GM23338 (cell line): ENCODE data around the gene CLEC17A. TPM values are rescaled to one million over a fixed set of nuclear protein-coding genes. Genes with fewer than 3 reads are reported as not detected.

Experiments used
- ATAC-seq: fragments of 200-7000 bp; cut with Tn5 transposase; 3 replicates; pipeline ENCODE4 v1.9.1; 2020
- DNase-seq: peaks from one replicate; pipeline ENCODE4 v3.0.0-alpha.2; 2015; ENCODE audit warnings: low spot score
- H2AFZ ChIP-seq: fragments of 200-600 bp; sonication (generic); 2 replicates; pipeline ENCODE4 v1.8.0; 2016; ENCODE audit warnings: antibody characterized with exemption, mild to moderate bottlenecking, moderate library complexity
- H3F3A ChIP-seq: fragments of 200-600 bp; sonication (generic); replicated peaks from 2 replicates; pipeline ENCODE4 v1.8.0; 2017; ENCODE audit warnings: antibody characterized with exemption, mixed run types, low read depth
- H3K27ac ChIP-seq: fragments of 200-600 bp; sonication (generic); 2 replicates; pipeline ENCODE4 v1.6.1; 2016; ENCODE audit warnings: low read depth
- H3K27me3 ChIP-seq: fragments of 200-600 bp; sonication (generic); 2 replicates; pipeline ENCODE4 v1.8.0; 2016; ENCODE audit warnings: mild to moderate bottlenecking, mixed run types, moderate library complexity; ENCODE audit not compliant: insufficient read depth
- H3K36me3 ChIP-seq: fragments of 200-600 bp; sonication (generic); 2 replicates; pipeline ENCODE4 v1.8.0; 2016; ENCODE audit warnings: mild to moderate bottlenecking; ENCODE audit not compliant: insufficient read depth
- H3K4me1 ChIP-seq: fragments of 200-600 bp; sonication (generic); 2 replicates; pipeline ENCODE4 v1.8.0; 2016; ENCODE audit warnings: mild to moderate bottlenecking, moderate library complexity; ENCODE audit not compliant: insufficient read depth
- H3K4me2 ChIP-seq: fragments of 200-600 bp; sonication (generic); 2 replicates; pipeline ENCODE4 v1.7.1; 2017; ENCODE audit warnings: mixed run types
- H3K4me3 ChIP-seq: fragments of 200-600 bp; sonication (generic); 2 replicates; pipeline ENCODE4 v1.6.1; 2016; ENCODE audit warnings: mixed run types
- H3K79me2 ChIP-seq: fragments of 200-600 bp; sonication (generic); replicated peaks from 2 replicates; pipeline ENCODE4 v1.8.0; 2017; ENCODE audit warnings: mild to moderate bottlenecking; ENCODE audit not compliant: insufficient read depth
- H3K9me2 ChIP-seq: fragments of 200-600 bp; sonication (generic); 2 replicates; pipeline ENCODE4 v1.8.0; 2017; ENCODE audit not compliant: insufficient read depth
- H4K20me1 ChIP-seq: fragments of 200-600 bp; sonication (generic); replicated peaks from 2 replicates; pipeline ENCODE4 v1.8.0; 2017; ENCODE audit warnings: mild to moderate bottlenecking; ENCODE audit not compliant: insufficient read depth
- H3K27ac Mint-ChIP-seq: 2 replicates; pipeline ENCODE4 v1.8.0; 2020; ENCODE audit warnings: inconsistent platforms, mild to moderate bottlenecking, moderate library complexity, mixed read lengths
- H3K27me3 Mint-ChIP-seq: 3 replicates; pipeline ENCODE4 v1.8.0; 2022; ENCODE audit warnings: low read depth, mild to moderate bottlenecking, moderate library complexity, mixed read lengths, inconsistent platforms; ENCODE audit not compliant: insufficient read depth, poor library complexity
- H3K36me3 Mint-ChIP-seq: 3 replicates; pipeline ENCODE4 v1.8.0; 2021; ENCODE audit warnings: low read depth, mild to moderate bottlenecking, inconsistent platforms, moderate library complexity, mixed read lengths
- H3K4me1 Mint-ChIP-seq: 3 replicates; pipeline ENCODE4 v1.8.0; 2020; ENCODE audit warnings: mild to moderate bottlenecking, inconsistent platforms, mixed read lengths
- H3K4me3 Mint-ChIP-seq: 3 replicates; pipeline ENCODE4 v1.8.0; 2021; ENCODE audit warnings: moderate library complexity, mild to moderate bottlenecking, inconsistent platforms, mixed read lengths
- H3K9me3 Mint-ChIP-seq: 3 replicates; pipeline ENCODE4 v1.8.0; 2020; ENCODE audit warnings: moderate library complexity, mild to moderate bottlenecking, inconsistent platforms, mixed read lengths
- CREB1 ChIP-seq: fragments of 250-450 bp; sonication (Bioruptor Pico); IDR thresholded peaks from 2 replicates; pipeline ENCODE4 v1.5.0; 2020; ENCODE audit warnings: low read depth, mild to moderate bottlenecking, moderate library complexity
- EZH2 ChIP-seq: fragments of 200-600 bp; sonication (generic); IDR thresholded peaks from one replicate; pipeline ENCODE4 v1.8.0; 2017; ENCODE audit warnings: antibody characterized with exemption, mild to moderate bottlenecking, low read depth; ENCODE audit not compliant: unreplicated experiment
- EZH2phosphoT487 ChIP-seq: fragments of 200-600 bp; sonication (generic); IDR thresholded peaks from one replicate; pipeline ENCODE4 v1.8.1; 2018; ENCODE audit warnings: antibody characterized with exemption; ENCODE audit not compliant: unreplicated experiment
- JUNB ChIP-seq: IDR thresholded peaks from one replicate; pipeline ENCODE4 v1.6.1; 2016; ENCODE audit warnings: antibody characterized with exemption; ENCODE audit not compliant: unreplicated experiment
- NANOG ChIP-seq: IDR thresholded peaks from 2 replicates; pipeline ENCODE4 v1.6.1; 2016; ENCODE audit warnings: antibody characterized with exemption, borderline replicate concordance
- POLR2AphosphoS5 ChIP-seq: IDR thresholded peaks from 2 replicates; pipeline ENCODE4 v1.6.1; 2016; ENCODE audit warnings: antibody characterized with exemption, low read depth
- STAT1 ChIP-seq: IDR thresholded peaks from one replicate; pipeline ENCODE4 v1.6.1; 2016; ENCODE audit warnings: antibody characterized with exemption; ENCODE audit not compliant: unreplicated experiment
- ZNF114 ChIP-seq: fragments of 250-450 bp; sonication (Bioruptor Pico); IDR thresholded peaks from 2 replicates; pipeline ENCODE4 v1.5.0; 2020; ENCODE audit warnings: mild to moderate bottlenecking, moderate library complexity
- ZNF331 ChIP-seq: fragments of 250-450 bp; sonication (Bioruptor Pico); IDR thresholded peaks from 2 replicates; pipeline ENCODE4 v1.5.0; 2020; ENCODE audit warnings: low read depth, mild to moderate bottlenecking, moderate library complexity
- polyA plus RNA-seq: library from polyadenylated mRNA; unstranded; fragments of >200 nt; fragmentation: Nextera tagmentation; extraction: Ambion mirVana; gene quantifications from 2 replicates; pipeline ENCODE4 v1.2.1, GENCODE V29; 2016
- total RNA-seq: library from RNA; depleted of rRNA; stranded (reverse); fragments of >200 nt; shearing (Covaris generic); gene quantifications from 2 replicates; pipeline ENCODE4 v1.2.3, GENCODE V29; 2014
- TF ChIP-seq, protein P1 (sequence below): fragments of 250-450 bp; sonication (Bioruptor Pico); IDR thresholded peaks from 2 replicates; pipeline ENCODE4 v1.5.0; 2020; ENCODE audit warnings: mild to moderate bottlenecking, moderate library complexity
- TF ChIP-seq, protein P2 (sequence below): IDR thresholded peaks from one replicate; pipeline ENCODE4 v1.6.1; 2018; ENCODE audit warnings: antibody characterized with exemption; ENCODE audit not compliant: unreplicated experiment
- TF ChIP-seq, protein P3 (sequence below): IDR thresholded peaks from 2 replicates; pipeline ENCODE4 v1.6.1; 2016; ENCODE audit warnings: antibody characterized with exemption
- TF ChIP-seq, protein P4 (sequence below), 2 experiments: fragments of 200-600 bp in 1 of 2; sonication (generic) in 1 of 2; conservative IDR thresholded peaks; 2 replicates each; pipeline versions ENCODE4 v1.5.1 to v1.6.1; 2016 to 2017; ENCODE audit warnings: antibody characterized with exemption in 2 of 2, low read depth in 2 of 2, mild to moderate bottlenecking in 2 of 2, moderate library complexity in 1 of 2

CLEC17A gene
- total and polyA plus RNA-seq, 2 experiments from 2014 or later = 0.17 TPM; not detected in 1

DNA sequence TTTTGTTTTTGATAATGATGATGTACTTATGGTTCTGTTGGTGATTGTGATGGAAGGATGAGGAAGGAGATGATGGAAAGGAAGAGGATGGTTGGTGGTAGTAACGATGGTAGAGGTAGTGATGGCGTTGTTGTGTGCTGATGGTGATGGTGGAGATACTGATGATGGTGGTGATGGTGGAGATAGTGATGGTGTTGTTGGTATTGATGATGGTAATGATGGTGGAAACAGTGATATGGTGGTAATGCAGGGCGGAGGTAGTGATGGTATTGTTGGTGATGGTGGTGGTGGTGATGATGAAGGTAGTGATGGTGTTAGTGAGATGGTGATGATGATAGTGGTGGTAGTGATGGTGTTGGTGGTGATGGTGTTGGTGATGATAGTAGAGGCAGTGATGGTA lies 12.7 kb downstream of the CLEC17A start:
- Mint-ChIP-seq H3K4me1 (no peaks in the 10 kb centered on the region), H3K27me3 (peaks cover 14% of the 10 kb centered on the region), H3K36me3 (peaks cover 27% of the 10 kb centered on the region), H3K27ac (no peak overlapping the region), H3K9me3 (peaks cover 97% of the 10 kb centered on the region), H3K4me3 (no peak overlapping the region)
- ATAC-seq = no peak
- H3K9me2 ChIP-seq = no peaks in the 10 kb centered on the region
- no peaks in the 10 kb centered on the region for H3K4me1 ChIP-seq
- no peaks in the 10 kb centered on the region for H3K27me3 ChIP-seq
- H3K27ac ChIP-seq = no peak overlapping the region
- TF ChIP-seq, protein P1, sequence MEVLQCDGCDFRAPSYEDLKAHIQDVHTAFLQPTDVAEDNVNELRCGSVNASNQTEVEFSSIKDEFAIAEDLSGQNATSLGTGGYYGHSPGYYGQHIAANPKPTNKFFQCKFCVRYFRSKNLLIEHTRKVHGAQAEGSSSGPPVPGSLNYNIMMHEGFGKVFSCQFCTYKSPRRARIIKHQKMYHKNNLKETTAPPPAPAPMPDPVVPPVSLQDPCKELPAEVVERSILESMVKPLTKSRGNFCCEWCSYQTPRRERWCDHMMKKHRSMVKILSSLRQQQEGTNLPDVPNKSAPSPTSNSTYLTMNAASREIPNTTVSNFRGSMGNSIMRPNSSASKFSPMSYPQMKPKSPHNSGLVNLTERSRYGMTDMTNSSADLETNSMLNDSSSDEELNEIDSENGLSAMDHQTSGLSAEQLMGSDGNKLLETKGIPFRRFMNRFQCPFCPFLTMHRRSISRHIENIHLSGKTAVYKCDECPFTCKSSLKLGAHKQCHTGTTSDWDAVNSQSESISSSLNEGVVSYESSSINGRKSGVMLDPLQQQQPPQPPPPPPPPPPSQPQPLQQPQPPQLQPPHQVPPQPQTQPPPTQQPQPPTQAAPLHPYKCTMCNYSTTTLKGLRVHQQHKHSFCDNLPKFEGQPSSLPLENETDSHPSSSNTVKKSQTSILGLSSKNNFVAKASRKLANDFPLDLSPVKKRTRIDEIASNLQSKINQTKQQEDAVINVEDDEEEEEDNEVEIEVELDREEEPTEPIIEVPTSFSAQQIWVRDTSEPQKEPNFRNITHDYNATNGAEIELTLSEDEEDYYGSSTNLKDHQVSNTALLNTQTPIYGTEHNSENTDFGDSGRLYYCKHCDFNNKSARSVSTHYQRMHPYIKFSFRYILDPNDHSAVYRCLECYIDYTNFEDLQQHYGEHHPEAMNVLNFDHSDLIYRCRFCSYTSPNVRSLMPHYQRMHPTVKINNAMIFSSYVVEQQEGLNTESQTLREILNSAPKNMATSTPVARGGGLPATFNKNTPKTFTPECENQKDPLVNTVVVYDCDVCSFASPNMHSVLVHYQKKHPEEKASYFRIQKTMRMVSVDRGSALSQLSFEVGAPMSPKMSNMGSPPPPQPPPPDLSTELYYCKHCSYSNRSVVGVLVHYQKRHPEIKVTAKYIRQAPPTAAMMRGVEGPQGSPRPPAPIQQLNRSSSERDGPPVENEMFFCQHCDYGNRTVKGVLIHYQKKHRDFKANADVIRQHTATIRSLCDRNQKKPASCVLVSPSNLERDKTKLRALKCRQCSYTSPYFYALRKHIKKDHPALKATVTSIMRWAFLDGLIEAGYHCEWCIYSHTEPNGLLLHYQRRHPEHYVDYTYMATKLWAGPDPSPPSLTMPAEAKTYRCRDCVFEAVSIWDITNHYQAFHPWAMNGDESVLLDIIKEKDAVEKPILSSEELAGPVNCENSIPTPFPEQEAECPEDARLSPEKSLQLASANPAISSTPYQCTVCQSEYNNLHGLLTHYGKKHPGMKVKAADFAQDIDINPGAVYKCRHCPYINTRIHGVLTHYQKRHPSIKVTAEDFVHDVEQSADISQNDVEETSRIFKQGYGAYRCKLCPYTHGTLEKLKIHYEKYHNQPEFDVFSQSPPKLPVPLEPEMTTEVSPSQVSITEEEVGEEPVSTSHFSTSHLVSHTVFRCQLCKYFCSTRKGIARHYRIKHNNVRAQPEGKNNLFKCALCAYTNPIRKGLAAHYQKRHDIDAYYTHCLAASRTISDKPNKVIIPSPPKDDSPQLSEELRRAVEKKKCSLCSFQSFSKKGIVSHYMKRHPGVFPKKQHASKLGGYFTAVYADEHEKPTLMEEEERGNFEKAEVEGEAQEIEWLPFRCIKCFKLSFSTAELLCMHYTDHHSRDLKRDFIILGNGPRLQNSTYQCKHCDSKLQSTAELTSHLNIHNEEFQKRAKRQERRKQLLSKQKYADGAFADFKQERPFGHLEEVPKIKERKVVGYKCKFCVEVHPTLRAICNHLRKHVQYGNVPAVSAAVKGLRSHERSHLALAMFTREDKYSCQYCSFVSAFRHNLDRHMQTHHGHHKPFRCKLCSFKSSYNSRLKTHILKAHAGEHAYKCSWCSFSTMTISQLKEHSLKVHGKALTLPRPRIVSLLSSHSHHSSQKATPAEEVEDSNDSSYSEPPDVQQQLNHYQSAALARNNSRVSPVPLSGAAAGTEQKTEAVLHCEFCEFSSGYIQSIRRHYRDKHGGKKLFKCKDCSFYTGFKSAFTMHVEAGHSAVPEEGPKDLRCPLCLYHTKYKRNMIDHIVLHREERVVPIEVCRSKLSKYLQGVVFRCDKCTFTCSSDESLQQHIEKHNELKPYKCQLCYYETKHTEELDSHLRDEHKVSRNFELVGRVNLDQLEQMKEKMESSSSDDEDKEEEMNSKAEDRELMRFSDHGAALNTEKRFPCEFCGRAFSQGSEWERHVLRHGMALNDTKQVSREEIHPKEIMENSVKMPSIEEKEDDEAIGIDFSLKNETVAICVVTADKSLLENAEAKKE (CRISPR knock-in tag) = no peak
- TF ChIP-seq JUNB (no peak), EZH2 (no peak), STAT1 (no peak), CREB1 (CRISPR knock-in tag) (no peak), EZH2phosphoT487 (no peak), POLR2AphosphoS5 (no peak), ZNF114 (CRISPR knock-in tag) (no peak), ZNF331 (CRISPR knock-in tag) (no peak), NANOG (no peak)
- TF ChIP-seq, protein P2, sequence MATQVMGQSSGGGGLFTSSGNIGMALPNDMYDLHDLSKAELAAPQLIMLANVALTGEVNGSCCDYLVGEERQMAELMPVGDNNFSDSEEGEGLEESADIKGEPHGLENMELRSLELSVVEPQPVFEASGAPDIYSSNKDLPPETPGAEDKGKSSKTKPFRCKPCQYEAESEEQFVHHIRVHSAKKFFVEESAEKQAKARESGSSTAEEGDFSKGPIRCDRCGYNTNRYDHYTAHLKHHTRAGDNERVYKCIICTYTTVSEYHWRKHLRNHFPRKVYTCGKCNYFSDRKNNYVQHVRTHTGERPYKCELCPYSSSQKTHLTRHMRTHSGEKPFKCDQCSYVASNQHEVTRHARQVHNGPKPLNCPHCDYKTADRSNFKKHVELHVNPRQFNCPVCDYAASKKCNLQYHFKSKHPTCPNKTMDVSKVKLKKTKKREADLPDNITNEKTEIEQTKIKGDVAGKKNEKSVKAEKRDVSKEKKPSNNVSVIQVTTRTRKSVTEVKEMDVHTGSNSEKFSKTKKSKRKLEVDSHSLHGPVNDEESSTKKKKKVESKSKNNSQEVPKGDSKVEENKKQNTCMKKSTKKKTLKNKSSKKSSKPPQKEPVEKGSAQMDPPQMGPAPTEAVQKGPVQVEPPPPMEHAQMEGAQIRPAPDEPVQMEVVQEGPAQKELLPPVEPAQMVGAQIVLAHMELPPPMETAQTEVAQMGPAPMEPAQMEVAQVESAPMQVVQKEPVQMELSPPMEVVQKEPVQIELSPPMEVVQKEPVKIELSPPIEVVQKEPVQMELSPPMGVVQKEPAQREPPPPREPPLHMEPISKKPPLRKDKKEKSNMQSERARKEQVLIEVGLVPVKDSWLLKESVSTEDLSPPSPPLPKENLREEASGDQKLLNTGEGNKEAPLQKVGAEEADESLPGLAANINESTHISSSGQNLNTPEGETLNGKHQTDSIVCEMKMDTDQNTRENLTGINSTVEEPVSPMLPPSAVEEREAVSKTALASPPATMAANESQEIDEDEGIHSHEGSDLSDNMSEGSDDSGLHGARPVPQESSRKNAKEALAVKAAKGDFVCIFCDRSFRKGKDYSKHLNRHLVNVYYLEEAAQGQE = no peak
- TF ChIP-seq, protein P3, sequence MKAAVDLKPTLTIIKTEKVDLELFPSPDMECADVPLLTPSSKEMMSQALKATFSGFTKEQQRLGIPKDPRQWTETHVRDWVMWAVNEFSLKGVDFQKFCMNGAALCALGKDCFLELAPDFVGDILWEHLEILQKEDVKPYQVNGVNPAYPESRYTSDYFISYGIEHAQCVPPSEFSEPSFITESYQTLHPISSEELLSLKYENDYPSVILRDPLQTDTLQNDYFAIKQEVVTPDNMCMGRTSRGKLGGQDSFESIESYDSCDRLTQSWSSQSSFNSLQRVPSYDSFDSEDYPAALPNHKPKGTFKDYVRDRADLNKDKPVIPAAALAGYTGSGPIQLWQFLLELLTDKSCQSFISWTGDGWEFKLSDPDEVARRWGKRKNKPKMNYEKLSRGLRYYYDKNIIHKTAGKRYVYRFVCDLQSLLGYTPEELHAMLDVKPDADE = no peak
- TF ChIP-seq, protein P4, sequence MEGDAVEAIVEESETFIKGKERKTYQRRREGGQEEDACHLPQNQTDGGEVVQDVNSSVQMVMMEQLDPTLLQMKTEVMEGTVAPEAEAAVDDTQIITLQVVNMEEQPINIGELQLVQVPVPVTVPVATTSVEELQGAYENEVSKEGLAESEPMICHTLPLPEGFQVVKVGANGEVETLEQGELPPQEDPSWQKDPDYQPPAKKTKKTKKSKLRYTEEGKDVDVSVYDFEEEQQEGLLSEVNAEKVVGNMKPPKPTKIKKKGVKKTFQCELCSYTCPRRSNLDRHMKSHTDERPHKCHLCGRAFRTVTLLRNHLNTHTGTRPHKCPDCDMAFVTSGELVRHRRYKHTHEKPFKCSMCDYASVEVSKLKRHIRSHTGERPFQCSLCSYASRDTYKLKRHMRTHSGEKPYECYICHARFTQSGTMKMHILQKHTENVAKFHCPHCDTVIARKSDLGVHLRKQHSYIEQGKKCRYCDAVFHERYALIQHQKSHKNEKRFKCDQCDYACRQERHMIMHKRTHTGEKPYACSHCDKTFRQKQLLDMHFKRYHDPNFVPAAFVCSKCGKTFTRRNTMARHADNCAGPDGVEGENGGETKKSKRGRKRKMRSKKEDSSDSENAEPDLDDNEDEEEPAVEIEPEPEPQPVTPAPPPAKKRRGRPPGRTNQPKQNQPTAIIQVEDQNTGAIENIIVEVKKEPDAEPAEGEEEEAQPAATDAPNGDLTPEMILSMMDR (conservative IDR thresholded peaks at IDR 0.05; ENCODE audit: low read depth in 2 of 2) = no peak
- no peak overlapping the region for H3K4me2 ChIP-seq
- H4K20me1 ChIP-seq = no peaks in the 10 kb centered on the region
- DNase-seq = no peak
- no peaks in the 10 kb centered on the region for H3K79me2 ChIP-seq
- no peaks in the 10 kb centered on the region for H3F3A ChIP-seq
- H3K36me3 ChIP-seq = no peaks in the 10 kb centered on the region
- no peak overlapping the region for H3K4me3 ChIP-seq
- H2AFZ ChIP-seq = no peak overlapping the region
